Tibial nerve (tissue), 3 donors: Measurements from ENCODE around the gene MEF2C.

ENCODE experiments used
- CTCF ChIP-seq, 5 experiments: fragments of 200-600 bp in 3 of 5; fragments of 450-650 bp in 2 of 5; sonication (generic) in 3 of 5; IDR thresholded peaks; one replicate each; pipeline ENCODE4 v1.5.1; 2016 to 2019; ENCODE audit warnings: antibody characterized with exemption in 5 of 5, mild to moderate bottlenecking in 3 of 5, moderate library complexity in 2 of 5
- POLR2A ChIP-seq, 2 donors: fragments of 450-650 bp; IDR thresholded peaks; one replicate each; pipeline ENCODE4 v1.6.1; 2017; ENCODE audit warnings: antibody characterized with exemption in 2 of 2, mild to moderate bottlenecking in 2 of 2, moderate library complexity in 2 of 2

GRCh38 chr5:88846434-88846833 lies 36.5 kb downstream of the MEF2C start:
- TF ChIP-seq CTCF (IDR thresholded peaks at IDR 0.05) = no peak
- TF ChIP-seq POLR2A (IDR thresholded peaks at IDR 0.05) = no peak
